C4-2B (cell line): Measurements from ENCODE around the gene TEX19.
"Not testable (repeated sequence)": the region's sequence is repeated elsewhere in the genome, so short reads cannot be mapped to it uniquely, and the experiment has no call there.

Experiments used
- H3K27ac ChIP-seq: fragments of 450-650 bp; 2 replicates; pipeline ENCODE4 v1.5.1; 2017
- CTCF ChIP-seq: fragments of 450-650 bp; conservative IDR thresholded peaks from 2 replicates; pipeline ENCODE4 v1.5.1; 2017; ENCODE audit warnings: mild to moderate bottlenecking
- ZFX ChIP-seq: fragments of 450-650 bp; IDR thresholded peaks from 2 replicates; pipeline ENCODE4 v1.6.1; 2017

TEX19 gene

DNA sequence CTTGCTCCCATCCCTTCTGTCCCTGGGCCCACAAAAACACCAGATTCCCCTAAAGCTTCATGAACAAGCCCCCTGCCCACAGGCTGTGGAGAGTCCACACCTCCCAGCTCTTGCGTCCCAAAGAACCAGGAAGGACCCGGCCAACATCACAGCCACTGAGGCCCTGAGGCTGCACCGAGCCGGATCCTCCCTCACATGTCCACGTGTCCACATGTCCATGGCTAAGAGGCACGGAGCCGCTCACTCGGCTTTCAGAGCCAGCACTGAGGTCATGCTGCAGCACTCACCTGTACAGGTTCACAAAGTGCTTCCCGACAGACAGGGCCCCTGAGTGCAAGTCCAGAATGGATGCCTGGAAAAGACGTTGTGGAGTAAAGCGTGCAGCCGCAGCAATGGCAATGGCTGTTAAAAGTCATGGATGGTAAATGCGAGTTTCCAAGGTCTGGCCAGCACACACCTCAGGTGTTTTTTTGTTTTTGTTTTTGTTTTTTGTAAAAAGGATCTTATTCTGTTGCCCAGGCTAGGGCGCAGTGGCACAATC, 47.2 kb downstream of the TEX19 start:
- TF ChIP-seq ZFX (no peak), CTCF (no peak)
- H3K27ac ChIP-seq = no peak overlapping the region

DNA sequence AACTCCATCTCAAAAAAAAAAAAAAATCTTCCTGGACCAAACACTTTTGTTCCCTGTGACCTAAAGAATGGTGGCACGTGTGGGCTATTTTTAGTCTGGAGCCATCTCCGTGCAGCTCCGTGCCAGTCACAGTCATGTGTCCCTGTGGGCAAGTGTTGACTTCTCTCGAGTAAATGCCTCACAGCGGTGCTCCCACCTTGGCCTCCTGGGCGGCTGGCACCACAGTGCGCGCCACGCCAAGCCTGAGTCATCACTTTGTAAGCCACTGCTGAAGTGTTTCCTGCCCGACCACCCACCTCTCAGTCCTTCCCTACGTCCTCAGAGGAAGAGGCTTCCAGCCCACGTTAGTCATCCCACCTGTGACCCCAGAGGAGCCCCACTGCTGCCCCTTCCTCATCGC, 48.2 kb downstream of the TEX19 start:
- TF ChIP-seq ZFX (no peak), CTCF (no peak)
- no peak overlapping the region for H3K27ac ChIP-seq

GRCh38 chr17:82408288-82408937, 49.4 kb downstream of the TEX19 start:
- TF ChIP-seq ZFX (no peak), CTCF (no peak)

GRCh38 chr17:82408938-82409318, 49.9 kb downstream of the TEX19 start:
- no peak overlapping the region for H3K27ac ChIP-seq
- TF ChIP-seq CTCF (no peak), ZFX (no peak)

More at GRCh38 chr17:82408288-82408937, 49.4 kb downstream of the TEX19 start:
- H3K27ac ChIP-seq = no peak overlapping the region

DNA sequence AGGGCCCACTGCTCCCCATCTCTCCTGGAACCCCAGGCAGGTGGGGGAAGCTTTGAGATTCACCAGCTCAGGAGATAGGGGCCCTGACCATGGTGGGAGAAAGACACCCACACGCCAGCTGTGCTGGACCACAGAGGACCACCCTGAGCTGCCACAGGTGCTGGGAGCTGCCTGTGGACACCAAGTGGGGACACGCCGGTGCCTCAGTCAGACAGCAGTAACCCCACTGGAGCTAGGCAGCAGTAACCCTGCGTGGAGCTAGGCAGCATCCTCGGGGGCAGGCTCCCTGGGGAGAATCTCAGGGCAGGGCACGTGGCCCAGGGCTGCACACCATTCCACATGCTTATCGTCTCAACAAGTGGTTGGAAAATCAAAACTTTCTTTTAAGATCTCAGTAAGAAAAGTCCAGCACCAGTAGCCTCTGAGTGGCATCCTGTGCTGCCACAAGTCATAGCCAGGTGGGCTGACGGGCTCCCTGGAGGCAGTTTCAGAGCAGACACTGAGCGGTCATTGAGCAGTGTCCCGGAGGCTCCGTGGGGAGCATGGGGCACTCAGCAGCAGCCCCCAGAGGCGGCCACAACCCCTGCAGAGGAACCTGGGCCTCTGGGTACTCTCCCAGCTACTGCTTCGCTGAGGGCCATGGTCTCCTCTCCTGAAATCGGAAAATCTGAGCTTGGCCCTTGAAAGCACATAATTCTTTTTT, 51.1 kb downstream of the TEX19 start:
- no peak overlapping the region for H3K27ac ChIP-seq
- TF ChIP-seq CTCF (no peak), ZFX (no peak)

GRCh38 chr17:82411396-82412053, 52.5 kb downstream of the TEX19 start:
- H3K27ac ChIP-seq = no peak overlapping the region
- TF ChIP-seq CTCF (no peak), ZFX (no peak)

- not testable (repeated sequence) for H3K27ac ChIP-seq
Measured at GRCh38 chr17:82412081-82412480, 53.0 kb downstream of the TEX19 start.
